Karpas-422 (cell line): ENCODE results near the gene RAB11FIP2. TPM values are rescaled to one million over a fixed set of nuclear protein-coding genes. Genes with fewer than 3 reads are reported as not detected.

Source experiments
- DNase-seq: peaks from one replicate; pipeline ENCODE4 v3.0.0-alpha.2; 2015
- H2AFZ ChIP-seq: fragments of 200-600 bp; sonication (generic); 2 replicates; pipeline ENCODE4 v1.6.1; 2014; ENCODE audit warnings: antibody characterized with exemption, low read length, mixed read lengths
- H3K27ac ChIP-seq: fragments of 200-600 bp; sonication (generic); 2 replicates; pipeline ENCODE4 v1.5.1; 2014; ENCODE audit warnings: mild to moderate bottlenecking, low read length, moderate library complexity
- H3K27me3 ChIP-seq: fragments of 200-600 bp; sonication (generic); 2 replicates; pipeline ENCODE4 v1.6.1; 2014; ENCODE audit warnings: low read length, mixed read lengths
- H3K36me3 ChIP-seq: fragments of 200-600 bp; sonication (generic); 2 replicates; pipeline ENCODE4 v1.6.1; 2014; ENCODE audit warnings: low read length, mixed read lengths; ENCODE audit not compliant: insufficient read depth
- H3K4me1 ChIP-seq: fragments of 200-600 bp; sonication (generic); 2 replicates; pipeline ENCODE4 v1.6.1; 2014; ENCODE audit warnings: mild to moderate bottlenecking, low read length, mixed read lengths
- H3K4me2 ChIP-seq: fragments of 200-600 bp; sonication (generic); 2 replicates; pipeline ENCODE4 v1.6.1; 2014; ENCODE audit warnings: low read length, low read depth, mild to moderate bottlenecking; ENCODE audit not compliant: poor library complexity, severe bottlenecking
- H3K4me3 ChIP-seq: fragments of 200-600 bp; sonication (generic); 2 replicates; pipeline ENCODE4 v1.5.1; 2014; ENCODE audit warnings: mild to moderate bottlenecking, antibody characterized with exemption, low read length, mixed read lengths
- H3K79me2 ChIP-seq: fragments of 200-600 bp; sonication (generic); 2 replicates; pipeline ENCODE4 v1.6.1; 2014; ENCODE audit warnings: mild to moderate bottlenecking, low read length, mixed read lengths
- H3K9ac ChIP-seq: fragments of 200-600 bp; sonication (generic); 2 replicates; pipeline ENCODE4 v1.6.0; 2014; ENCODE audit warnings: low read length
- H3K9me2 ChIP-seq: fragments of 200-600 bp; sonication (generic), shearing (Covaris generic); replicated peaks from 2 replicates; pipeline ENCODE4 v1.6.0; 2014; ENCODE audit warnings: mild to moderate bottlenecking, low read length, moderate library complexity; ENCODE audit not compliant: insufficient read depth
- H3K9me3 ChIP-seq: fragments of 300-700, 200-600 bp; sonication (generic); 2 replicates; pipeline ENCODE4 v1.6.1; 2014; ENCODE audit warnings: low read length, mixed read lengths
- H4K20me1 ChIP-seq: fragments of 200-600 bp; sonication (generic); 2 replicates; pipeline ENCODE4 v1.6.1; 2014; ENCODE audit warnings: mild to moderate bottlenecking, antibody characterized with exemption, low read length, low read depth; ENCODE audit not compliant: insufficient read depth
- total RNA-seq: library from RNA; depleted of rRNA; stranded (reverse); fragments of >200 nt; shearing (Covaris generic); gene quantifications from 2 replicates; pipeline ENCODE4 v1.2.3, GENCODE V29; 2014; ENCODE audit warnings: low replicate concordance

The RAB11FIP2 gene
- total RNA-seq, 1 experiment from 2014 or later = 33.5 TPM

DNA sequence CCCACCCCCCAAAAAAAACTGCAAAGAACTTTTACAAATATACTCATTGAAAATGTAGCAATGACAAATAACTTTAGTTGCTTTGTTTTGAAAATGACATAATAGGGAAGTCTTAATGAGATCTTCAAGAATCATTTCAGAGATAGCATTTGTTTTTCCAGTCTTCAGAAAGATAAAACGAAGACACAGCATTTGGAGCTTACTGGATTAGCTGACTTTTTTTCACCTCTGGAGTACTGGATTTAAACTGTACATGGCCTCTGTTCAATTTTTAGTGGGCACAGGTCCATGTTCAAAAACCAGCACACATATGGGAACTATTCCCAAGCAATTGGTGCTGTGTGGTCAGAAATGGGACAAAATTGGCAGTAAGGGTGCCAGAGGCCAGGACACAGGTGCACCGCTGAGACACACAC lies 3.9 kb downstream of the RAB11FIP2 start:
- peaks cover 80% of the 10 kb centered on the region for H3K79me2 ChIP-seq
- H2AFZ ChIP-seq = no peak overlapping the region
- peak overlapping the region; percentile 90 for H3K4me2 ChIP-seq
- no peaks in the 10 kb centered on the region for H3K27me3 ChIP-seq
- H4K20me1 ChIP-seq = no peaks in the 10 kb centered on the region
- no peaks in the 10 kb centered on the region; the same call in 1 of the 2 replicates for H3K9me2 ChIP-seq
- no peak for DNase-seq
- H3K4me1 ChIP-seq = peaks cover 54% of the 10 kb centered on the region
- no peak overlapping the region for H3K4me3 ChIP-seq
- H3K9ac ChIP-seq = no peak overlapping the region
- no peak overlapping the region for H3K27ac ChIP-seq
- no peaks in the 10 kb centered on the region for H3K9me3 ChIP-seq
- peaks cover 6% of the 10 kb centered on the region; the same call in 1 of the 2 replicates for H3K36me3 ChIP-seq

DNA sequence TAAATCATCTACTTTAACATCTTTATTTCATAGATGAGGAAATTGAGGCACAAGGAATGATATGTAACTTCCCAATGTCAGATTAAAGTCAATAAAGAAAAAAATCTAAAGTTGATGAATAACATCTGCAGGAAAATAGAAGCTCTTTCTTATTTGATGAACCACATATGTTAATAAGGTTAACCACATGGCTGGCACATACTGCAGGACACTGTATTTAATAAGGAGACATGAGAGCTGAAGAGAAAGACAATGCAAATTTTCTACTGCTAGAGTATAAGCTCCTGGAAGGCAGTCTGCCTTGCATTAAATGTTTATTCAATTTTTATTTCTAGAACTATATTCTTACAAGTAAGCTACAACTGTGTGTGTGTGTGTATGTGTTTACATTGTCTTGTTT lies 4.4 kb downstream of the RAB11FIP2 start:
- DNase-seq = no peak
- Histone ChIP-seq H4K20me1 (no peaks in the 10 kb centered on the region), H3K9me3 (no peaks in the 10 kb centered on the region), H3K4me3 (no peak overlapping the region), H3K9ac (no peak overlapping the region), H3K36me3 (peaks cover 6% of the 10 kb centered on the region; the same call in 1 of the 2 replicates), H3K27me3 (no peaks in the 10 kb centered on the region), H3K4me1 (peaks cover 52% of the 10 kb centered on the region), H3K9me2 (no peaks in the 10 kb centered on the region; the same call in 1 of the 2 replicates), H3K27ac (no peak overlapping the region), H3K79me2 (peaks cover 84% of the 10 kb centered on the region), H3K4me2 (peak overlapping the region; percentile 90), H2AFZ (no peak overlapping the region)

DNA sequence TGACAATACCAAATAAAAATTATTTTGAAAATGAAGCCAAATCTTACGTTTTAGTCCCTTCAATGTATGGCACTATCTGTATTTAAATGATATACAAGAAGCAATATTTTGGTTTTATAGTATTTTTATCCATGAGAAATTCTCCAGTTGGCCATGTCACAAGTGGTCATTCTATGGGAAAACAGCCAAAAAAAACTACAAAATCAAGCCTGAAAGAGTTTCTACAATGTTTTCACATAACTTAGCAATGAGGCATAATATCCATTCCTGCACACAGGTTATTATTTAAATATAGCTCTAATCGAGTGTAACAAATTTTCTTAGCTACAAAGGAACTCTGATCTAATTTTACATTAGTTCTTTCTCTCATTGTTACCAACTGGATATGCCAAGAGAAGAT lies 5.4 kb downstream of the RAB11FIP2 start:
- DNase-seq = no peak
- H3K4me2 ChIP-seq = peak overlapping the region; percentile 90
- no peaks in the 10 kb centered on the region for H4K20me1 ChIP-seq
- H3K79me2 ChIP-seq = peaks cover 94% of the 10 kb centered on the region
- no peak overlapping the region for H3K9ac ChIP-seq
- no peak overlapping the region for H3K4me3 ChIP-seq
- no peaks in the 10 kb centered on the region for H3K9me3 ChIP-seq
- no peaks in the 10 kb centered on the region; the same call in 1 of the 2 replicates for H3K9me2 ChIP-seq
- H2AFZ ChIP-seq = no peak overlapping the region
- peaks cover 6% of the 10 kb centered on the region; the same call in 1 of the 2 replicates for H3K36me3 ChIP-seq
- no peaks in the 10 kb centered on the region for H3K27me3 ChIP-seq
- peaks cover 58% of the 10 kb centered on the region for H3K4me1 ChIP-seq
- no peak overlapping the region for H3K27ac ChIP-seq

DNA sequence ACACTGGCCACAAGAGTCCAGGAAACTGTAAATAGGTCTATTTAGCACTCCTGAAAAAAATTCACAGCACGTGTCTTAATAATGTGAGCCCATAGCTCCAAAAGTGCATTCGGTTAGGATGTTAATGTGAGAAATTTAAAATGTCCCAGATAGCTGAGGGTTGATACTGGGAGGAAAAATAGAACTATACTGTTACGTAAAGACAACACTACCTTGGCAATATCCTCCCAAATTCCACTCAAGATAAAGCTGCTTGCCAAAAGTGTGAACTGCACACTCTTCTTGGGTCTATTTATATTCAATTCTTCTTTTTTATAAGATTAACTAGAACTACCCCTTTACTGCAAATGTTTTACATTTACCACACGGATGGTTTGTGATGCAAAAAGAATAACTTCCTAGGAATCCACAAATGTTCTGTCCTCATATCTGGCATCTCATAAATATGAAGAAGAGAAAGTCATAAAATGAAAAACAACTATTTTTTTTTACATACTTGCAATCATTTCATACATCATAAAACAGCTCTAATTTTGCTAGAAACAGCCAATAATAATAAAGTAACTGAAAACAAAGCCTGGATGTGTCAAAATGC lies 10.4 kb downstream of the RAB11FIP2 start:
- no peak overlapping the region for H3K9ac ChIP-seq
- H2AFZ ChIP-seq = no peak overlapping the region
- H3K9me3 ChIP-seq = no peaks in the 10 kb centered on the region
- no peaks in the 10 kb centered on the region for H3K27me3 ChIP-seq
- peaks cover 9% of the 10 kb centered on the region; the same call in 1 of the 2 replicates for H3K36me3 ChIP-seq
- DNase-seq = no peak
- H3K27ac ChIP-seq = peak overlapping the region; percentile 16
- H4K20me1 ChIP-seq = no peaks in the 10 kb centered on the region
- H3K79me2 ChIP-seq = peaks cover 82% of the 10 kb centered on the region
- H3K4me2 ChIP-seq = peak overlapping the region; percentile 32
- H3K4me3 ChIP-seq = no peak overlapping the region
- H3K4me1 ChIP-seq = peaks cover 28% of the 10 kb centered on the region
- no peaks in the 10 kb centered on the region; the same call in 1 of the 2 replicates for H3K9me2 ChIP-seq

DNA sequence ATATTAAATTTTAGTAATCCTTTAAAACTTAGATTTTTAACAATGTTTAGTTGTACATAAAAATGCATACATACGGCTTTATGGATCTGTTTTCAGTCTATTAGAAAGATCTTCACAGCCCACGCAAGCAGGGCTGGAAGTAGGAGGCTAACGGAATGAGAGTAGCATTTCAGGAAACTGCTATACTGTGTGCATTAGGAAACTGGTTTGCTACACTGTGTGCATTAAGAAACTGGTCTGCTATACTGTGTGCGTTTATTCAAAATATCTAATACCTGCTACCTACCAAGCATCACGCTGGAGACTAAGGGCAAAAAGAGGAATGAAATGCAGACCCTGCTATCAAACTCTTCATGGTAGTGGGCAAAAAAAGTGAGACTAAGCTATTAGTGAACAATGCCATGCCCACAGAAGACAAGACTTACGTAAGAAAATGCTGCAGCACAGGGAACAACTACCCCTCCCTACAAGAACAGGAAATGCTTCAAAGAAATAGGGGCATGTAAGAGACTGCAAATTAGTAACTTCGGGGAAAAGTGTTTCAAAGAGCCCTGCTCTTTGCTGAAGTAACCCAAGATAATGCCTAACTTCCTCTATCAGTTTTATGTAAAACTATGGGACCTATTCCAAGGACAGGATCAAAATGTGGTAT lies 11.3 kb downstream of the RAB11FIP2 start:
- H3K9me2 ChIP-seq = no peaks in the 10 kb centered on the region; the same call in 1 of the 2 replicates
- H3K9me3 ChIP-seq = no peaks in the 10 kb centered on the region
- DNase-seq = no peak
- H3K9ac ChIP-seq = no peak overlapping the region
- H3K4me1 ChIP-seq = peaks cover 25% of the 10 kb centered on the region
- H3K79me2 ChIP-seq = peaks cover 82% of the 10 kb centered on the region
- no peaks in the 10 kb centered on the region for H4K20me1 ChIP-seq
- H2AFZ ChIP-seq = no peak overlapping the region
- no peak overlapping the region for H3K4me3 ChIP-seq
- H3K27me3 ChIP-seq = no peaks in the 10 kb centered on the region
- H3K27ac ChIP-seq = peak overlapping the region; percentile 16; the same call in 1 of the 2 replicates
- peak overlapping the region; percentile 32 for H3K4me2 ChIP-seq
- peaks cover 9% of the 10 kb centered on the region; the same call in 1 of the 2 replicates for H3K36me3 ChIP-seq

DNA sequence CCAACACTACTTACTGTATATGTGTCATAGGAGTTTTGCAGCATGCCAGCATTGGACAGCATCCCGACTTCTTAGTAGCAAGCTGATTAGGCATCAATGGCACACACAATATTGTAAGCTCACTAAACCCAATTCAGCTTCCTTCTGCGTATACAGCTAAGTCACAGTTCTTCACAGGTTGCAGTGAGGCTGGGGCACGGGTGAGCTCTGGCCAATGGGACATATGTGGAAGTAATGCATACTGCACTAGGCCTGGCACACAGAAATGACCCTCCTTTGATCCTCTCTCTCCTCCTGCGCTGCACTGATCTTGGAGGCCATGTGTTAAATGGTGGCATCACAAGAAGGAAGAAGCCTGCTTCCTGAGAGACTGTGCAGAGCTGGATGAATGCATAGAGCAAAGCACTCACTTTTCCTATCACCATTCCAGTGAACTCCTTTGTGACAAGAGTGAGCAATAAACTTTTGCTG lies 11.9 kb downstream of the RAB11FIP2 start:
- no peaks in the 10 kb centered on the region; the same call in 1 of the 2 replicates for H3K9me2 ChIP-seq
- H3K79me2 ChIP-seq = peaks cover 82% of the 10 kb centered on the region
- no peak overlapping the region for H3K27ac ChIP-seq
- H3K4me3 ChIP-seq = no peak overlapping the region
- no peaks in the 10 kb centered on the region for H3K27me3 ChIP-seq
- no peak overlapping the region for H3K4me2 ChIP-seq
- H3K9me3 ChIP-seq = no peaks in the 10 kb centered on the region
- DNase-seq = no peak
- H4K20me1 ChIP-seq = no peaks in the 10 kb centered on the region
- peaks cover 22% of the 10 kb centered on the region for H3K4me1 ChIP-seq
- no peak overlapping the region for H2AFZ ChIP-seq
- no peak overlapping the region for H3K9ac ChIP-seq
- peaks cover 6% of the 10 kb centered on the region; the same call in 1 of the 2 replicates for H3K36me3 ChIP-seq

DNA sequence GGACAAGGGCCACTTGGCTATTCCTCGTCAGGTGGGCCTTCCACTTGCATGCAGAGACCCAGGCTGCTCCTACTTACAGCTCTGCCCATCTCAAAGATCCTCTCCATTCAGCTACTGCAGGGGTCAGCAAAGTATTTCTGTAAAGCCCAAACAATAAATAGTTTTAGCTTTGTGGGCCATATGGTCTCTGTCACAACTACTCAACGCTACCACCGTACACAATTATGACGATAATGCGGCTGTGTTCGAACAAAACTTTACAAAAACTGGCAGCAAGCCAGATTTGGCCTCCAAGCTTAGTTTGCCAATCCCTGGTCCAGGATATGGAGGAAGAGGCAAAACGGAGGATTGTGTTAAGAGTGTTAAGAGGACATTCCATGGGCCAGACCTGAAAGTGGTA lies 12.8 kb downstream of the RAB11FIP2 start:
- H3K4me1 ChIP-seq = peaks cover 22% of the 10 kb centered on the region
- H3K36me3 ChIP-seq = peaks cover 4% of the 10 kb centered on the region; the same call in 1 of the 2 replicates
- no peak overlapping the region for H3K9ac ChIP-seq
- H3K27me3 ChIP-seq = no peaks in the 10 kb centered on the region
- H3K4me2 ChIP-seq = no peak overlapping the region
- no peaks in the 10 kb centered on the region for H3K9me3 ChIP-seq
- no peaks in the 10 kb centered on the region for H4K20me1 ChIP-seq
- DNase-seq = no peak
- H3K4me3 ChIP-seq = no peak overlapping the region
- peaks cover 82% of the 10 kb centered on the region for H3K79me2 ChIP-seq
- no peaks in the 10 kb centered on the region; the same call in 1 of the 2 replicates for H3K9me2 ChIP-seq
- H3K27ac ChIP-seq = no peak overlapping the region
- no peak overlapping the region for H2AFZ ChIP-seq

DNA sequence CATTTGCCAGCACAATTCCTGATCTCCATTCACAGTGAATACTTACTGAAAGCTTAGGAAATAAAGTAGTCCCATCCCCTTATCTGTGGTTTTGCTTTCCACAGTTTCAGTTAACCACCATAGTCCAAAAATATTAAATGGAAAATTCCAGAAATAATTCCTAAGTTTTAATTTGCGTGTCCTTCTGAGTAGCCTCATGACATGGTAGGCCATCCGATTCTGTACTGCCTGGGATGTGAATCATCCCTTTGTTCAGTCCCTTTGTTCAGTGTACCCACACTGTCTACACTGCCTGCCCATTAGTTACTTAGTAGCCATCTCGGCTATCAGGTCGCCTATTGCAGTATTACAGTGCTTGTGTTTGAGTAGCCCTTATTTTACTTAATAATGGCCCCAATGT lies 14.2 kb downstream of the RAB11FIP2 start:
- H3K4me3 ChIP-seq = no peak overlapping the region
- no peaks in the 10 kb centered on the region for H3K9me2 ChIP-seq
- no peak overlapping the region for H3K4me2 ChIP-seq
- no peak overlapping the region for H3K9ac ChIP-seq
- no peaks in the 10 kb centered on the region for H3K9me3 ChIP-seq
- no peak overlapping the region for H3K27ac ChIP-seq
- H3K79me2 ChIP-seq = peaks cover 83% of the 10 kb centered on the region
- H3K4me1 ChIP-seq = peaks cover 22% of the 10 kb centered on the region
- H3K27me3 ChIP-seq = no peaks in the 10 kb centered on the region
- no peaks in the 10 kb centered on the region for H4K20me1 ChIP-seq
- no peak for DNase-seq
- no peak overlapping the region for H2AFZ ChIP-seq
- peaks cover 3% of the 10 kb centered on the region; the same call in 1 of the 2 replicates for H3K36me3 ChIP-seq
